ENCODE measurements around the gene NRF1.

The NRF1 gene

DNA sequence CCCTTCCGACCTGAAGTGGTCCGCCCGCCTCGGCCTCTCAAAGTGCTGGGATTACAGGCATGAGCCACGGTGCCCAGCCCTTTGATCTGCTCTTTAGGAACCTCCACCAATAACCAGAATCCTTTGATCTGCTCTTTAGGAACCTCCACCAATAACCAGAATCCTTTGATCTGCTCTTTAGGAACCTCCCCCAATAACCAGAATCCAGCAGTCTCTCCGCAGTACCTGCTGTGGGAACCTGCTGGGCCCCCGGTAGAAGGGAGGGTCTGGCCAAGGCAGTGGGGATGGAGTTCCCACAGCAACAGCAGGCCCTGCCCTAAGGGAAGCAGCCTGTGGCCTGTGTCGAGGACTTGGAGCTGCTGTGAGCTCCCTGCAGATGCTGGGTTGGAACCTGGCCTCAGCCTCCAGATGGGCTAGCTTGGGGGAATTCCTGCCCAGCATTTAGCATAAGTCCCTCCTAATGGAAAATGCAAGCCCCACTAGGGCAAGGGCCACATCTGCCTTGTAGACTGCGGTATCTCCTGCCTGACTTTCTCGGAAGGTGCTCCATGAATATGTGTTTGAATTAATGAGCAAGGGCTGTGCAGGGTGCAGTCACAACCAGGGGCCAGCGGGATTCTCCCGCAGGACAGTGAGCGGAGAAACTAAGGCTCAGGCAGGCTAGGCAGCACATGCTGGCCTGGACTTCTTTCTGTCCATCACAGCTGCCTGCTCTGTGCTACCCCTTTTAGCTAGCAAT lies 175.5 kb downstream of the NRF1 start:
- no peak for TF ChIP-seq FOXP2 (optimal IDR thresholded peaks at IDR 0.05; ENCODE audit: borderline replicate concordance, extremely low read depth, extremely low read length, insufficient read depth)
- TF ChIP-seq SIN3A (IDR thresholded peaks at IDR 0.05; ENCODE audit: borderline replicate concordance, insufficient read depth, low read length), result no peak
- TF ChIP-seq, protein P1, sequence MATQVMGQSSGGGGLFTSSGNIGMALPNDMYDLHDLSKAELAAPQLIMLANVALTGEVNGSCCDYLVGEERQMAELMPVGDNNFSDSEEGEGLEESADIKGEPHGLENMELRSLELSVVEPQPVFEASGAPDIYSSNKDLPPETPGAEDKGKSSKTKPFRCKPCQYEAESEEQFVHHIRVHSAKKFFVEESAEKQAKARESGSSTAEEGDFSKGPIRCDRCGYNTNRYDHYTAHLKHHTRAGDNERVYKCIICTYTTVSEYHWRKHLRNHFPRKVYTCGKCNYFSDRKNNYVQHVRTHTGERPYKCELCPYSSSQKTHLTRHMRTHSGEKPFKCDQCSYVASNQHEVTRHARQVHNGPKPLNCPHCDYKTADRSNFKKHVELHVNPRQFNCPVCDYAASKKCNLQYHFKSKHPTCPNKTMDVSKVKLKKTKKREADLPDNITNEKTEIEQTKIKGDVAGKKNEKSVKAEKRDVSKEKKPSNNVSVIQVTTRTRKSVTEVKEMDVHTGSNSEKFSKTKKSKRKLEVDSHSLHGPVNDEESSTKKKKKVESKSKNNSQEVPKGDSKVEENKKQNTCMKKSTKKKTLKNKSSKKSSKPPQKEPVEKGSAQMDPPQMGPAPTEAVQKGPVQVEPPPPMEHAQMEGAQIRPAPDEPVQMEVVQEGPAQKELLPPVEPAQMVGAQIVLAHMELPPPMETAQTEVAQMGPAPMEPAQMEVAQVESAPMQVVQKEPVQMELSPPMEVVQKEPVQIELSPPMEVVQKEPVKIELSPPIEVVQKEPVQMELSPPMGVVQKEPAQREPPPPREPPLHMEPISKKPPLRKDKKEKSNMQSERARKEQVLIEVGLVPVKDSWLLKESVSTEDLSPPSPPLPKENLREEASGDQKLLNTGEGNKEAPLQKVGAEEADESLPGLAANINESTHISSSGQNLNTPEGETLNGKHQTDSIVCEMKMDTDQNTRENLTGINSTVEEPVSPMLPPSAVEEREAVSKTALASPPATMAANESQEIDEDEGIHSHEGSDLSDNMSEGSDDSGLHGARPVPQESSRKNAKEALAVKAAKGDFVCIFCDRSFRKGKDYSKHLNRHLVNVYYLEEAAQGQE (IDR thresholded peaks at IDR 0.05; ENCODE audit: insufficient read depth in 1 of 2, low read depth in 2 of 2, low read length in 2 of 2), result no peak
- no peak for TF ChIP-seq POLR2AphosphoS5 (IDR thresholded peaks at IDR 0.05; ENCODE audit: low read depth, low read length)
- no peak for TF ChIP-seq TAF1 (IDR thresholded peaks at IDR 0.05; ENCODE audit: borderline replicate concordance, insufficient read depth, low read length)

GRCh38 chr7:129789000-129789399 lies 177.5 kb downstream of the NRF1 start:
- TF ChIP-seq, protein P1 (IDR thresholded peaks at IDR 0.05; ENCODE audit: insufficient read depth in 1 of 2, low read depth in 2 of 2, low read length in 2 of 2), result no peak

DNA sequence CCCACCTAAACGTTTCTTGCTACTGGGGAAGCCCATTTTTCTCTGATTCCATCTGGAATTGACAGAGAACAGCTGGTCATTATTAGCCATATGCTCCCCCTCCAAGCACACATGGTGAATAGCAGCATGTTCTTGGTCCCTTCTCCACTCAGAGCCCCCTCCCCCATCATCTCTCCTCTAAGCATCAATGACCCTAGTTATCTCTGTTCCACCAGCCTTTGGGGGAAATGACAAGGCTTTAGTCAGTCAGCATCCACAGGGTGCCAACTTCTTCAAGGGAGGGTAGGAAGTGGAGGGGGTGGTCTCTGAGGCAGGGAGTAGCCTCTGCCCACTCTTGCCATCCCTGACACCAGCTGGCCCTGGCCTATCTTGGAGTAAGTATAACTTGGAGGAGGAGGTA lies 178.1 kb downstream of the NRF1 start:
- TF ChIP-seq SIN3A (IDR thresholded peaks at IDR 0.05; ENCODE audit: borderline replicate concordance, insufficient read depth, low read length) (no peak), TAF1 (IDR thresholded peaks at IDR 0.05; ENCODE audit: borderline replicate concordance, insufficient read depth, low read length) (no peak), FOXP2 (optimal IDR thresholded peaks at IDR 0.05; ENCODE audit: borderline replicate concordance, extremely low read depth, extremely low read length, insufficient read depth) (no peak), POLR2AphosphoS5 (IDR thresholded peaks at IDR 0.05; ENCODE audit: low read depth, low read length) (no peak)
- TF ChIP-seq, protein P1 (IDR thresholded peaks at IDR 0.05; ENCODE audit: insufficient read depth in 1 of 2, low read depth in 2 of 2, low read length in 2 of 2), result no peak

- TF ChIP-seq SIN3A (IDR thresholded peaks at IDR 0.05; ENCODE audit: borderline replicate concordance, insufficient read depth, low read length), result no peak
- TF ChIP-seq, protein P1 (IDR thresholded peaks at IDR 0.05; ENCODE audit: insufficient read depth in 1 of 2, low read depth in 2 of 2, low read length in 2 of 2), result no peak
- no peak for TF ChIP-seq POLR2AphosphoS5 (IDR thresholded peaks at IDR 0.05; ENCODE audit: low read depth, low read length)
- no peak for TF ChIP-seq FOXP2 (optimal IDR thresholded peaks at IDR 0.05; ENCODE audit: borderline replicate concordance, extremely low read depth, extremely low read length, insufficient read depth)
- TF ChIP-seq TAF1 (IDR thresholded peaks at IDR 0.05; ENCODE audit: borderline replicate concordance, insufficient read depth, low read length), result no peak
These were observed 178.6 kb downstream of the NRF1 start for GRCh38 chr7:129790136-129790535.

DNA sequence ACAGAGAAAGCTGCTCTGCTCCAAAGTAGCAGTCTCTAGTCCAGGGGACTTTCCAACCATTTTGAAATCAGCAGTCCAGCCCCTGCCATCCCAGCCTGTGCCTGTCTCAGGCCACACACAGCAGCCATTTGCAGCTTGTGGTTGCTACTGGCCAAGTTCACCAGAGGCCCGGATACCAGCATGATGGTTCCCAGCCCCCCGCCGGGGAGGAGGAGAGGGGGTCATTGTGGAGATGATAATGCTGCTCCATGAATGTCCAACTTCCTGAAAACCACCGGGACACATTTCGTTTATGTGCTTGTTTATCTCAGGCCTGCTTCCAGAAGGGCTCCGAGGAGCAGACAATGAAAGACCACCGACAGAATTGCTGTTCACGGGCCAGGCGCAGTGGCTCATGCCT lies 181.2 kb downstream of the NRF1 start:
- TF ChIP-seq FOXP2 (optimal IDR thresholded peaks at IDR 0.05; ENCODE audit: borderline replicate concordance, extremely low read depth, extremely low read length, insufficient read depth) (no peak), SIN3A (IDR thresholded peaks at IDR 0.05; ENCODE audit: borderline replicate concordance, insufficient read depth, low read length) (no peak), TAF1 (IDR thresholded peaks at IDR 0.05; ENCODE audit: borderline replicate concordance, insufficient read depth, low read length) (no peak), POLR2AphosphoS5 (IDR thresholded peaks at IDR 0.05; ENCODE audit: low read depth, low read length) (no peak)
- TF ChIP-seq, protein P1 (IDR thresholded peaks at IDR 0.05; ENCODE audit: insufficient read depth in 1 of 2, low read depth in 2 of 2, low read length in 2 of 2), result no peak
